Choroid plexus epithelial cell (primary cell): ENCODE measurements around the gene MEIS1.

ENCODE experiments used
- DNase-seq: peaks from one replicate; pipeline ENCODE4 v3.0.0-alpha.2; 2010; ENCODE audit warnings: low read depth
- H3K4me3 ChIP-seq: 2 replicates; pipeline ENCODE4 v1.5.1; 2011; ENCODE audit warnings: low read depth, mild to moderate bottlenecking, control low read depth, low read length, moderate library complexity
- TF ChIP-seq, protein P1 (sequence below): conservative IDR thresholded peaks from 2 replicates; pipeline ENCODE4 v1.5.1; 2011; ENCODE audit warnings: low read depth, mild to moderate bottlenecking, control low read depth, inconsistent platforms, low read length, moderate library complexity

MEIS1 gene

DNA sequence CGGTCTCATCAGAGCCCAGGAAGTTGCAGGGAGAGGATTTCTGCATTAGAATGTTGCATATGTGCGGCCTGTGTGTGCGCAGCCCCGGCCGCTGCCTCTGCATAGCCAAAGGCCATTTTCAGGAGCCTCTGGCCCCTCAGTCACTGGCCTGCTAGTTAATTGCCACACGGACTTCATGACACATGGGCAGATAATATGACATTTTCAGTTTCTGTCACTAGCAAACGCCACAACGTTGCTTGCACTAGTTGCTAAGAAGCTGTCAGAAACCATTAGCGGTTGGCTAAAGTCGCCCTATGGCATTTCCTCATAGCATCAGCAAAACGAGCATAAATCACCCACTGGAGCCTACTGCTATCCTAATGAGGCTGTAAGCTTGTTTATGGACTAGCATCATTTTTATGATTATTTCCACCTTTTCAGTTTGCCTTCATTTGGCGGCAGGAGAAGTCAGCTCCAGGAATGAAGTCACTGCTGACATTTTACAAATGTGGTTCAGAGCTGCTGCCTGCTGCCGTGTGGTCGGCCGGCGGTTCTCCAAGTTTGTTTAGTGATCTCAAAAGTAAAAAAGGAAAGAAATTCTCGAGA, 73.7 kb downstream of the MEIS1 start:
- TF ChIP-seq, protein P1, sequence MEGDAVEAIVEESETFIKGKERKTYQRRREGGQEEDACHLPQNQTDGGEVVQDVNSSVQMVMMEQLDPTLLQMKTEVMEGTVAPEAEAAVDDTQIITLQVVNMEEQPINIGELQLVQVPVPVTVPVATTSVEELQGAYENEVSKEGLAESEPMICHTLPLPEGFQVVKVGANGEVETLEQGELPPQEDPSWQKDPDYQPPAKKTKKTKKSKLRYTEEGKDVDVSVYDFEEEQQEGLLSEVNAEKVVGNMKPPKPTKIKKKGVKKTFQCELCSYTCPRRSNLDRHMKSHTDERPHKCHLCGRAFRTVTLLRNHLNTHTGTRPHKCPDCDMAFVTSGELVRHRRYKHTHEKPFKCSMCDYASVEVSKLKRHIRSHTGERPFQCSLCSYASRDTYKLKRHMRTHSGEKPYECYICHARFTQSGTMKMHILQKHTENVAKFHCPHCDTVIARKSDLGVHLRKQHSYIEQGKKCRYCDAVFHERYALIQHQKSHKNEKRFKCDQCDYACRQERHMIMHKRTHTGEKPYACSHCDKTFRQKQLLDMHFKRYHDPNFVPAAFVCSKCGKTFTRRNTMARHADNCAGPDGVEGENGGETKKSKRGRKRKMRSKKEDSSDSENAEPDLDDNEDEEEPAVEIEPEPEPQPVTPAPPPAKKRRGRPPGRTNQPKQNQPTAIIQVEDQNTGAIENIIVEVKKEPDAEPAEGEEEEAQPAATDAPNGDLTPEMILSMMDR = no peak
- peak; percentile 31 for DNase-seq
- H3K4me3 ChIP-seq = no peak overlapping the region

DNA sequence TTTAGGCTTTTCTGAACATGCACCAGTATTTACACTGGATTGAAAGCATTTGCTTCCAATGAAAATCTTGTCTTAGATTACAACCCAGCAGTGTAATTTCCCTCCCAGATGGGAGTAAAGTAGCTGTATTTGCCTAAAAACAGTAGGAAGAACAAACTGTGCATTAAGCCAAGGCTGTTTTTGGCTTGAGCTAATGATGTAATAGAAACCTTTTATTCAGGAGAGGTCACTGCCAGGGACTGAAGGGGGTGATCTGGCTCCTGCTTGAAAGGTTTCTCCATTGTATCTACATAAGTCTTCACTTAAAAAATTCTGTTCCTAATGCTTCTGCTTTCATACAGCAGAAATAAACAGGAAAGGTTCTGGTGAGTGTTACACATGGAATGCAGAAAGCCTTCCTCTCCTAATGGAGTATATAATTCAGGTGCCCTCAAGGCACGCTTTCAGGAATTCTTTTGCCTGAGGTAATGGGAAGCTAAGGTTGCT, 74.4 kb downstream of the MEIS1 start:
- DNase-seq = peak; percentile 32
- TF ChIP-seq, protein P1 = no peak
- no peak overlapping the region for H3K4me3 ChIP-seq

GRCh38 chr2:66512626-66513025, 77.7 kb downstream of the MEIS1 start:
- DNase-seq = no peak
- TF ChIP-seq, protein P1 = no peak
- no peak overlapping the region for H3K4me3 ChIP-seq

- no peak overlapping the region for H3K4me3 ChIP-seq
- peak; percentile 43 for DNase-seq
- TF ChIP-seq, protein P1 = no peak
These were observed 80.8 kb downstream of the MEIS1 start for GRCh38 chr2:66515743-66516142.

- TF ChIP-seq, protein P1 = no peak
- no peak overlapping the region for H3K4me3 ChIP-seq
- no peak for DNase-seq
These were observed 81.6 kb downstream of the MEIS1 start for GRCh38 chr2:66516499-66516898.

DNA sequence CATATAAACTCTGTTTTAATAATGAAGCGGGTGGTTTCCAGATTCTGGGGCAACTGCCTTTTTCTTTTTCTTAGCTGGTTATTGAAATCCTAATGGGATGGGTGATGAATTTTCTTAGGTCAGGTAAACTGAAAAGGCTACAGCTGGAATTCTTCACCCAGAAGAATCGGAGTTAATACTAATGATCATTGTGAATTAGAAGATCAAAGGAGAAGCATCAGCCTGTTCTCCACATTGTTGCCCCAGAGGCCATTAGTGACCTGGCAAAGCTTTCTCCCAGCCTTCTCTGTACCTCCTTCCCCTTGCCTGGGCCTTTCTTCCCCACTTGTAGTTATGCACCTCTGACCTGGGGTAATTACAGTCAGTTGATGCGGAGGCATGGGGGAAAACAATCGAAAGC, 82.8 kb downstream of the MEIS1 start:
- no peak overlapping the region for H3K4me3 ChIP-seq
- DNase-seq = no peak
- TF ChIP-seq, protein P1 = no peak

GRCh38 chr2:66519264-66519843, 84.4 kb downstream of the MEIS1 start:
- H3K4me3 ChIP-seq = no peak overlapping the region
- no peak for DNase-seq
- TF ChIP-seq, protein P1 = no peak
